ENCODE results near the gene DPP10.

- no peak for TF ChIP-seq CTCF (IDR thresholded peaks at IDR 0.05)
- TF ChIP-seq POLR2AphosphoS5 (IDR thresholded peaks at IDR 0.05): no peak
- TF ChIP-seq POLR2A (IDR thresholded peaks at IDR 0.05): no peak
Measured at GRCh38 chr2:114933671-114934241, 491.3 kb downstream of the DPP10 start.
